Transverse colon (tissue), 3 donors: ENCODE measurements around the gene ADAMTS16.

Experiments used
- EP300 ChIP-seq: sonication (generic); formaldehyde crosslinking; IDR thresholded peaks from one replicate; pipeline ENCODE4 v1.6.1; 2017; ENCODE audit warnings: antibody characterized with exemption, low read depth
- POLR2A ChIP-seq: fragments of 450-650 bp; IDR thresholded peaks from one replicate; pipeline ENCODE4 v1.6.1; 2016; ENCODE audit warnings: antibody characterized with exemption, mild to moderate bottlenecking, moderate library complexity
- TF ChIP-seq, protein P1 (sequence below), 5 experiments: fragments of 200-600 bp in 3 of 5; fragments of 450-650 bp in 2 of 5; sonication (generic) in 3 of 5; IDR thresholded peaks; 1 replicate in 2 of 5; 2 replicates in 3 of 5; pipeline ENCODE4 v1.5.1; 2016 to 2017; ENCODE audit warnings: antibody characterized with exemption in 5 of 5, inconsistent platforms in 3 of 5, mild to moderate bottlenecking in 2 of 5, moderate library complexity in 1 of 5

- TF ChIP-seq, protein P1, sequence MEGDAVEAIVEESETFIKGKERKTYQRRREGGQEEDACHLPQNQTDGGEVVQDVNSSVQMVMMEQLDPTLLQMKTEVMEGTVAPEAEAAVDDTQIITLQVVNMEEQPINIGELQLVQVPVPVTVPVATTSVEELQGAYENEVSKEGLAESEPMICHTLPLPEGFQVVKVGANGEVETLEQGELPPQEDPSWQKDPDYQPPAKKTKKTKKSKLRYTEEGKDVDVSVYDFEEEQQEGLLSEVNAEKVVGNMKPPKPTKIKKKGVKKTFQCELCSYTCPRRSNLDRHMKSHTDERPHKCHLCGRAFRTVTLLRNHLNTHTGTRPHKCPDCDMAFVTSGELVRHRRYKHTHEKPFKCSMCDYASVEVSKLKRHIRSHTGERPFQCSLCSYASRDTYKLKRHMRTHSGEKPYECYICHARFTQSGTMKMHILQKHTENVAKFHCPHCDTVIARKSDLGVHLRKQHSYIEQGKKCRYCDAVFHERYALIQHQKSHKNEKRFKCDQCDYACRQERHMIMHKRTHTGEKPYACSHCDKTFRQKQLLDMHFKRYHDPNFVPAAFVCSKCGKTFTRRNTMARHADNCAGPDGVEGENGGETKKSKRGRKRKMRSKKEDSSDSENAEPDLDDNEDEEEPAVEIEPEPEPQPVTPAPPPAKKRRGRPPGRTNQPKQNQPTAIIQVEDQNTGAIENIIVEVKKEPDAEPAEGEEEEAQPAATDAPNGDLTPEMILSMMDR (IDR thresholded peaks at IDR 0.05) = no peak
- TF ChIP-seq EP300 = no peak
- TF ChIP-seq POLR2A = no peak
These were observed 166.6 kb downstream of the ADAMTS16 start for GRCh38 chr5:5306696-5307095.
